ENCODE data around the gene EHMT1. TPM values are rescaled to one million over a fixed set of nuclear protein-coding genes. Genes with fewer than 3 reads are reported as not detected.
"Not testable (repeated sequence)": the region's sequence is repeated elsewhere in the genome, so short reads cannot be mapped to it uniquely, and the experiment has no call there.

EHMT1 gene
- total and polyA plus RNA-seq, 2 donors from 2014 or later = 15.8 to 92.9 TPM

- Histone ChIP-seq H3K4me3 (ENCODE audit: low read length in 3 of 3) (no peak overlapping the region), H3K4me1 (ENCODE audit: control insufficient read depth in 2 of 3, insufficient read depth in 2 of 3, low read depth in 1 of 3, low read length in 3 of 3) (peaks cover 2 to 24% (median 20%) of the 10 kb centered on the region in 3 donors), H3K9ac (ENCODE audit: low read length in 3 of 3) (no peak overlapping the region), H3K27ac (ENCODE audit: low read depth in 2 of 2, low read length in 2 of 2) (no peak overlapping the region), H3K9me3 (ENCODE audit: control insufficient read depth in 2 of 3, insufficient read depth in 1 of 3, low read length in 3 of 3) (no peaks in the 10 kb centered on the region), H3K27me3 (ENCODE audit: control insufficient read depth, insufficient read depth, low read length) (no peaks in the 10 kb centered on the region), H3K36me3 (ENCODE audit: control insufficient read depth in 2 of 3, insufficient read depth in 3 of 3, low read length in 3 of 3) (no peaks in the 10 kb centered on the region)
- intact Hi-C loops (cut with DNase I) = no loop called here
- TF ChIP-seq, protein P1, sequence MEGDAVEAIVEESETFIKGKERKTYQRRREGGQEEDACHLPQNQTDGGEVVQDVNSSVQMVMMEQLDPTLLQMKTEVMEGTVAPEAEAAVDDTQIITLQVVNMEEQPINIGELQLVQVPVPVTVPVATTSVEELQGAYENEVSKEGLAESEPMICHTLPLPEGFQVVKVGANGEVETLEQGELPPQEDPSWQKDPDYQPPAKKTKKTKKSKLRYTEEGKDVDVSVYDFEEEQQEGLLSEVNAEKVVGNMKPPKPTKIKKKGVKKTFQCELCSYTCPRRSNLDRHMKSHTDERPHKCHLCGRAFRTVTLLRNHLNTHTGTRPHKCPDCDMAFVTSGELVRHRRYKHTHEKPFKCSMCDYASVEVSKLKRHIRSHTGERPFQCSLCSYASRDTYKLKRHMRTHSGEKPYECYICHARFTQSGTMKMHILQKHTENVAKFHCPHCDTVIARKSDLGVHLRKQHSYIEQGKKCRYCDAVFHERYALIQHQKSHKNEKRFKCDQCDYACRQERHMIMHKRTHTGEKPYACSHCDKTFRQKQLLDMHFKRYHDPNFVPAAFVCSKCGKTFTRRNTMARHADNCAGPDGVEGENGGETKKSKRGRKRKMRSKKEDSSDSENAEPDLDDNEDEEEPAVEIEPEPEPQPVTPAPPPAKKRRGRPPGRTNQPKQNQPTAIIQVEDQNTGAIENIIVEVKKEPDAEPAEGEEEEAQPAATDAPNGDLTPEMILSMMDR (IDR thresholded peaks at IDR 0.05; ENCODE audit: borderline replicate concordance, extremely low read depth, insufficient read depth) = peak; percentile 22
- FAIRE-seq = no peak
- peak in 1 of 5 donors; percentile 36 for DNase-seq
Measured at GRCh38 chr9:137621131-137621757, 2.4 kb downstream of the EHMT1 start.

DNA sequence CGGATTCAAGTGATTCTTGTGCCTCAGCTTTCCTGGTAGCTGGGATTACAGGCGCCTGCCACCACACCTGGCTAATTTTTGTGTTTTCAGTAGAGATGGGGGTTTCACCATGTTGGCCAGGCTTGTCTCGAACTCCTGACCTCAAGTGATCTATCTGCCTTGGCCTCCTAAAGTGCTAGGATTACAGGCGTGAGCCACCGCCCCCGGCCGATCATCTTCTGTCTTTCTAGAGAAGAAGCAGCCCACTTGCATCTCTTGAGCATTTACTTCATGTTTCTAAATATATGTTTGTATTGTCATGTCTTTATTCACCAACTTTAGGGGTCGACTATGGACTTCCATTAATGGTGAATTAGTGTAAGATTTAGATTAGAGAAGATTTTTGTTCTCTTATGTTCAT lies 3.4 kb downstream of the EHMT1 start:
- intact Hi-C loops (cut with DNase I); H3K4me3 ChIP-seq (ENCODE audit: low read length in 3 of 3); FAIRE-seq; H3K9ac ChIP-seq (ENCODE audit: low read length in 3 of 3); H3K27me3 ChIP-seq (ENCODE audit: control insufficient read depth, insufficient read depth, low read length); H3K36me3 ChIP-seq (ENCODE audit: control insufficient read depth in 2 of 3, insufficient read depth in 3 of 3, low read length in 3 of 3); H3K9me3 ChIP-seq (ENCODE audit: control insufficient read depth in 2 of 3, insufficient read depth in 1 of 3, low read length in 3 of 3); H3K27ac ChIP-seq (ENCODE audit: low read depth in 2 of 2, low read length in 2 of 2): not testable (repeated sequence)
- H3K4me1 ChIP-seq (ENCODE audit: control insufficient read depth in 2 of 3, insufficient read depth in 2 of 3, low read depth in 1 of 3, low read length in 3 of 3) = peaks cover 2 to 20% (median 20%) of the 10 kb centered on the region in 3 donors
- peak in 1 of 5 donors; percentile 18 for DNase-seq

GRCh38 chr9:137626464-137626863 lies 7.7 kb downstream of the EHMT1 start:
- TF ChIP-seq, protein P1 (IDR thresholded peaks at IDR 0.05; ENCODE audit: borderline replicate concordance, extremely low read depth, insufficient read depth) = no peak
- no peaks in the 10 kb centered on the region for H3K36me3 ChIP-seq (ENCODE audit: control insufficient read depth in 2 of 3, insufficient read depth in 3 of 3, low read length in 3 of 3)
- no peak overlapping the region for H3K9ac ChIP-seq (ENCODE audit: low read length in 3 of 3)
- peaks cover 0 to 7% (median 0%) of the 10 kb centered on the region in 3 donors for H3K4me1 ChIP-seq (ENCODE audit: control insufficient read depth in 2 of 3, insufficient read depth in 2 of 3, low read depth in 1 of 3, low read length in 3 of 3)
- no peak for DNase-seq
- H3K27ac ChIP-seq (ENCODE audit: low read depth in 2 of 2, low read length in 2 of 2) = no peak overlapping the region
- H3K27me3 ChIP-seq (ENCODE audit: control insufficient read depth, insufficient read depth, low read length) = no peaks in the 10 kb centered on the region
- no peak for FAIRE-seq
- H3K4me3 ChIP-seq (ENCODE audit: low read length in 3 of 3) = no peak overlapping the region
- H3K9me3 ChIP-seq (ENCODE audit: control insufficient read depth in 2 of 3, insufficient read depth in 1 of 3, low read length in 3 of 3) = no peaks in the 10 kb centered on the region
- intact Hi-C loops (cut with DNase I) = no loop called here

- H3K27me3 ChIP-seq (ENCODE audit: control insufficient read depth, insufficient read depth, low read length); intact Hi-C loops (cut with DNase I); H3K4me3 ChIP-seq (ENCODE audit: low read length in 3 of 3); H3K27ac ChIP-seq (ENCODE audit: low read depth in 2 of 2, low read length in 2 of 2); FAIRE-seq; H3K9ac ChIP-seq (ENCODE audit: low read length in 3 of 3); H3K36me3 ChIP-seq (ENCODE audit: control insufficient read depth in 2 of 3, insufficient read depth in 3 of 3, low read length in 3 of 3); H3K9me3 ChIP-seq (ENCODE audit: control insufficient read depth in 2 of 3, insufficient read depth in 1 of 3, low read length in 3 of 3): not testable (repeated sequence)
- peak in 1 of 5 donors; percentile 11 for DNase-seq
- peaks cover 0 to 12% (median 7%) of the 10 kb centered on the region in 3 donors for H3K4me1 ChIP-seq (ENCODE audit: control insufficient read depth in 2 of 3, insufficient read depth in 2 of 3, low read depth in 1 of 3, low read length in 3 of 3)
Measured at GRCh38 chr9:137627406-137627805, 8.6 kb downstream of the EHMT1 start.

All from kidney (tissue), 14 donors.